Stomach (tissue), 9 donors: ENCODE data around the gene TGFBR2. TPM values are rescaled to one million over a fixed set of nuclear protein-coding genes. Genes with fewer than 3 reads are reported as not detected.

Experiments used
- DNase-seq, 2 donors: peaks; one replicate each; pipeline versions ENCODE4 v3.0.0 to v3.0.0-alpha.2; 2013 to 2019
- H3K27ac ChIP-seq, 5 donors: fragments of 200-600 bp in 4 of 5; sonication (generic) in 4 of 5; one replicate each; pipeline ENCODE4 v1.5.1; 2013 to 2019; ENCODE audit warnings: mild to moderate bottlenecking in 1 of 5, moderate library complexity in 1 of 5
- H3K27me3 ChIP-seq, 3 donors: fragments of 200-600 bp; sonication (generic); one replicate each; pipeline ENCODE4 v1.5.1; 2017 to 2019; ENCODE audit warnings: mixed run types in 1 of 3
- H3K36me3 ChIP-seq, 4 donors: fragments of 200-600 bp; sonication (generic); 1 replicate in 3 of 4; 2 replicates in 1 of 4; pipeline ENCODE4 v1.5.1; 2016 to 2019
- H3K4me1 ChIP-seq, 4 donors: fragments of 200-600 bp; sonication (generic); one replicate each; pipeline ENCODE4 v1.5.1; 2016 to 2019
- H3K4me3 ChIP-seq, 4 donors: fragments of 200-600 bp; sonication (generic) in 3 of 4; one replicate each; pipeline ENCODE4 v1.5.1; 2016 to 2019; ENCODE audit warnings: mild to moderate bottlenecking in 1 of 4
- H3K9me3 ChIP-seq, 4 donors: fragments of 200-600 bp; sonication (generic); one replicate each; pipeline ENCODE4 v1.5.1; 2016 to 2019
- EP300 ChIP-seq: sonication (generic); formaldehyde crosslinking; IDR thresholded peaks from one replicate; pipeline ENCODE4 v1.6.1; 2017; ENCODE audit warnings: antibody characterized with exemption
- POLR2A ChIP-seq, 4 donors: fragments of 450-650 bp; IDR thresholded peaks; one replicate each; pipeline ENCODE4 v1.6.1; 2016; ENCODE audit warnings: antibody characterized with exemption in 4 of 4, control low read depth in 2 of 4, mild to moderate bottlenecking in 1 of 4, moderate library complexity in 1 of 4
- POLR2AphosphoS5 ChIP-seq, 3 donors: sonication (generic); formaldehyde crosslinking; IDR thresholded peaks; one replicate each; pipeline ENCODE4 v1.6.1; 2016; ENCODE audit warnings: antibody characterized with exemption in 3 of 3
- WGBS, 5 donors: extraction: QIAGEN DNeasy Blood & Tissue Kit in 3 of 5; methylation state at CpG; one replicate each; pipeline versions ENCODE4 v1.1.5 to v1.1.7; 2013 to 2018; 5-methylcytosine and 5-hydroxymethylcytosine counted together
- intact Hi-C: fragments of 100-400 bp; cut with DNase I; formaldehyde crosslinking; loops from one replicate; pipeline ENCODE4 v1.15.1; 2023; ENCODE audit warnings: low total_unique reads
- polyA plus RNA-seq, 3 donors: library from polyadenylated mRNA; stranded (reverse); fragments of 200-250 nt; gene quantifications; one replicate each; pipeline ENCODE4 v1.2.3, GENCODE V29; 2013
- total RNA-seq, 5 donors: library from RNA; depleted of rRNA; stranded (reverse); fragments of >200 nt; gene quantifications; one replicate each; pipeline versions ENCODE4 v1.1.0 to v1.2.3, GENCODE V29; 2014 to 2016
- TF ChIP-seq, protein P1 (sequence below), 7 experiments: fragments of 450-650 bp in 4 of 7; fragments of 200-600 bp in 3 of 7; sonication (generic) in 3 of 7; IDR thresholded peaks; one replicate each; pipeline ENCODE4 v1.5.1; 2016 to 2019; ENCODE audit warnings: antibody characterized with exemption in 7 of 7, control low read depth in 2 of 7, mild to moderate bottlenecking in 1 of 7
- donor health status: healthy with polysubstance abuse.
- donor health status: Bipolar disorder and iron deficiency.
- donor health status: healthy.

TGFBR2 gene
- total and polyA plus RNA-seq, 8 donors, result 13.7 to 115 (median 66.3) TPM

DNA sequence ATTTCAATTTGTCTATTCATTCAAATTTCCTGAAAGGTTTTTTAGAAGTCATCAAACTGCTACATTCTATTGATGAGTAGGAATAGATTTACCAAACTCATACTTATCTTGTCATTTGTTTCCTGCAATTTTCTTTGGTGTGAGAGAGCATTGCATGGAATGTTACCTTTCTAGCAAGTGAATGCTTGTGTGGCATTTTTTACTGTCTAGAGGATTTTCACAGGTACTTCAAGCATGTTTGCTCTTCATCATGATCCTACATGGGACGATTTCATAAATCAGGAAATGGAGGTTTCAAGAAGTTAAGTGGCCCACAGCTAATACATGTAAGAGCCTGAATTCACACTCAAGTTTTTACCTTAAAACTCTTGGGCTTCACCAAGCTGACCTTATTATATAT, 26.1 kb downstream of the TGFBR2 start:
- intact Hi-C loops, result no loop called here
- no peak for TF ChIP-seq EP300
- no peak for TF ChIP-seq POLR2A (IDR thresholded peaks at IDR 0.05)
- TF ChIP-seq, protein P1, sequence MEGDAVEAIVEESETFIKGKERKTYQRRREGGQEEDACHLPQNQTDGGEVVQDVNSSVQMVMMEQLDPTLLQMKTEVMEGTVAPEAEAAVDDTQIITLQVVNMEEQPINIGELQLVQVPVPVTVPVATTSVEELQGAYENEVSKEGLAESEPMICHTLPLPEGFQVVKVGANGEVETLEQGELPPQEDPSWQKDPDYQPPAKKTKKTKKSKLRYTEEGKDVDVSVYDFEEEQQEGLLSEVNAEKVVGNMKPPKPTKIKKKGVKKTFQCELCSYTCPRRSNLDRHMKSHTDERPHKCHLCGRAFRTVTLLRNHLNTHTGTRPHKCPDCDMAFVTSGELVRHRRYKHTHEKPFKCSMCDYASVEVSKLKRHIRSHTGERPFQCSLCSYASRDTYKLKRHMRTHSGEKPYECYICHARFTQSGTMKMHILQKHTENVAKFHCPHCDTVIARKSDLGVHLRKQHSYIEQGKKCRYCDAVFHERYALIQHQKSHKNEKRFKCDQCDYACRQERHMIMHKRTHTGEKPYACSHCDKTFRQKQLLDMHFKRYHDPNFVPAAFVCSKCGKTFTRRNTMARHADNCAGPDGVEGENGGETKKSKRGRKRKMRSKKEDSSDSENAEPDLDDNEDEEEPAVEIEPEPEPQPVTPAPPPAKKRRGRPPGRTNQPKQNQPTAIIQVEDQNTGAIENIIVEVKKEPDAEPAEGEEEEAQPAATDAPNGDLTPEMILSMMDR (IDR thresholded peaks at IDR 0.05), result no peak
- TF ChIP-seq POLR2AphosphoS5 (IDR thresholded peaks at IDR 0.05), result no peak
- DNase-seq, result no peak
- Histone ChIP-seq H3K9me3 (no peaks in the 10 kb centered on the region), H3K27ac (peak overlapping the region in 3 of 5 donors; percentile 67 to 76 (median 76)), H3K4me3 (no peak overlapping the region), H3K36me3 (peaks cover 0 to 12% (median 0%) of the 10 kb centered on the region in 4 donors), H3K27me3 (no peaks in the 10 kb centered on the region), H3K4me1 (peaks cover 50 to 100% (median 79%) of the 10 kb centered on the region in 4 donors)
- 61 to 70% (median 67%) methylated on average over 1 of the region's 1 CpG for WGBS, 5 donors

DNA sequence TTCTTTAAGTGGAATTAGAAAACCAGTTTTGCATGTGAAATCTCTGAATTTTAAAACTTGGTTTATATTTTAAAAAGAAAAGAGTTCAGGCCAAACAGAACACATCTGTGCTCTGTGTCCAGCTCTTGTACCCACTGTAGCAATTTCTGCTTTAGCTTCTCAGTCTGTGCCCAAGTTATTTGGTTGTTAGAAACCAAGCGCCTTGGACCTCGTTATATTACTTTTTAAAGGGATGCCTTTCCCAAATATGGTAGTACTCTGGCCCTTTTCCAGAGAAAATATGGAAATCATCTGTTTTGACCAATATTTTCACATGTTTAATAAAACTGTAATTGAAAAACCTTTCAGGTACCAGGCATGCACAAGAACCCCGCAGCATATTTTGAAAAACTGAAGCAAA, 27.3 kb downstream of the TGFBR2 start:
- Histone ChIP-seq H3K27me3 (no peaks in the 10 kb centered on the region), H3K9me3 (no peaks in the 10 kb centered on the region), H3K4me3 (no peak overlapping the region), H3K27ac (peak overlapping the region in 2 of 5 donors; percentile 21 to 35), H3K4me1 (peaks cover 49 to 100% (median 72%) of the 10 kb centered on the region in 4 donors), H3K36me3 (peaks cover 0 to 12% (median 0%) of the 10 kb centered on the region in 4 donors)
- no peak for DNase-seq
- WGBS, 5 donors, result 80 to 90% (median 89%) methylated on average over 3 of the region's 3 CpGs
- intact Hi-C loops, result no loop called here
- TF ChIP-seq POLR2AphosphoS5 (IDR thresholded peaks at IDR 0.05), result no peak
- TF ChIP-seq POLR2A (IDR thresholded peaks at IDR 0.05), result no peak
- no peak for TF ChIP-seq EP300
- TF ChIP-seq, protein P1 (IDR thresholded peaks at IDR 0.05), result no peak

DNA sequence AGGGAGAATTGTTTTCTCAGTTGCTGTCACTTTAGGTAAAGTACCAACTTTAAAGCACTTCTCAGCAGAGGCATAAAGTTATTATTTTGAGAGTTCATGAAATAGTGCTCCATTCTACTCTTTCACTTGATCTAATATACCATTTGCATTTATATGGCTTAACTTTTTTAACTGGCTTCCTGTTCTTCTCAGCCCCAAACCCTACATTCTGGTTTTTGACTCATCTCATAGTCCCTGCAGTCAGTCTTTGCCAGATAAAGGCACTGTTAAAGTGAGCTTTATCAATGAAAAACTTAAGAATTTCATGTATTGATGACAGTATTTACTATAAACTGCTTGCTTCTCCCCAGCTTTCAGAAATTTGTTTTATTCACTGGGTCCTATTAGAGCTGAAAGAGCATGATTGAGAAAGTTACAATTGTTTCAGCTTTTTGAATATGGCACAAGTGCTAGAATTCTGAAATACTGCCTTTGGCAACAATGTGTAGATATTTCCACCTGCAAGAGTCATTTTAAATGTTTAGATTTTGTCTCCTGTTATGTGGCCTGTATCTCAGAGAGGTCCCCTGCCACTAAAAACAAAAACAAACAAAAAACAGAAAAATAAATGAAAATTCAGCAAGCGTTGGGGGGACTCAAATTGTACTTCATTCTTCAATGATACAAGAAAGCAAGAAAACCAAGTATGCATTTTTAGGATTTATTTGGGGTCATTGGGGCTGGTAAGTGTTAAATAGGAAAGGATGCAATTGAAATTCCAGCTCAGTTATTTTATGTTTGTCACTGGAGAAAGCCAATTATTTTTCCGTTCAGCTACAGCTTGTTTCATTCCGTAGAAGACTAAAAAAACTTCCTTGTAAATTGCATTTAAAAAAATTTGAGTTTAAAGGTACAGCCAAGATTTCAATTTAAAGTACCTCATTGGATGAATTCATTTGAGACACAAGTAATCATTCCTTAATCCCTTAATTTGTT, 28.6 kb downstream of the TGFBR2 start:
- H3K27me3 ChIP-seq, result no peaks in the 10 kb centered on the region
- no peak overlapping the region for H3K4me3 ChIP-seq
- H3K27ac ChIP-seq, result peak overlapping the region in 3 of 5 donors; percentile 25 to 61 (median 40)
- 66 to 74% (median 73%) methylated on average over 3 of the region's 3 CpGs for WGBS, 5 donors
- peaks cover 0 to 9% (median 0%) of the 10 kb centered on the region in 4 donors for H3K36me3 ChIP-seq
- no peak for TF ChIP-seq POLR2A (IDR thresholded peaks at IDR 0.05)
- TF ChIP-seq, protein P1 (IDR thresholded peaks at IDR 0.05), result no peak
- TF ChIP-seq POLR2AphosphoS5 (IDR thresholded peaks at IDR 0.05), result no peak
- no peak for TF ChIP-seq EP300
- H3K4me1 ChIP-seq, result peaks cover 37 to 100% (median 69%) of the 10 kb centered on the region in 4 donors
- DNase-seq, result no peak
- no peaks in the 10 kb centered on the region for H3K9me3 ChIP-seq
- intact Hi-C loops, result no loop called here

DNA sequence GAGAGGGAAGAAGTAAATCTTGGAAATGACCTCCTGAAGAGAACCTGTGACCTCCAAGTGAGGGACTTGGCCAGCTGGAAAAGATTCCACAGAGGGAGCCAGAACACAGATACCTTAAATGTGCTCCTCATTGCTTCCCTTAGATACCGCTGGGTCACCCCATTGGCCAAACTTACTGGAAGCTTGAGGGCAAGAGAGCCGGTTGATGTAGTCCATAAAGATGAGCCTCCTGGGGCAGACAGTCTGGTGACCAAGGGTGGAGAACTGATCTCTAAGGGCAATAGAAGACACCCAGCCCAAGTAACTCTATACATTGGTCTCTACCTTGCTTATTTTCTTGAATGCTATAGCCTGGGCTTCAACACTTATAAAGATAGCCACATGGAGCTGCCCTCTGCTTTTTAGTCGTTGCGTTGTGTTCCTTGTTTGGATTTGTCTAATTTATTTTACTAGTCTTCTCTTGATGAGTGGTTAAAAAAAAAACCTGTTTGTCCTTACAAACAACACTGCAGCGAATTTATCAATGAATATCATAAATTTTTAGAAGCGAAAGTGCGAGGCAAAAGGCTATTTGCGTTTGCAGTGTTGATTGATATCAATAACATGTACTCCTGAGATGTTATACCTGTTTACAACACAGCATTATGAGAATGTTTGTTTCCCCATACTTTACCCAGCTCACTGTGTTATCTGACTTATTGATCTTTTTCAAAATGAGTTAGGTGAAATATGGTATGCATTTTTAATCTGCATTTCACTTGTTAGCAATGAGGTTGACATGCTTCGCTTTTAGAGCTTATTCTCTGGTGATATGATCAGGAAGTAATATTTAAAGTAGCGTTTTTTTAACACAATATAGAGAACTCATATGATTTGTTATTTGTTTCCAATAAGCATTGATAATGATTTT, 31.2 kb downstream of the TGFBR2 start:
- TF ChIP-seq POLR2A (IDR thresholded peaks at IDR 0.05) (no peak), POLR2AphosphoS5 (IDR thresholded peaks at IDR 0.05) (no peak), EP300 (no peak)
- TF ChIP-seq, protein P1 (IDR thresholded peaks at IDR 0.05), result no peak
- H3K36me3 ChIP-seq, result peaks cover 0 to 4% (median 0%) of the 10 kb centered on the region in 4 donors
- 84 to 91% (median 87%) methylated on average over 10 of the region's 10 CpGs for WGBS, 5 donors
- H3K4me1 ChIP-seq, result peaks cover 33 to 100% (median 72%) of the 10 kb centered on the region in 4 donors
- peak overlapping the region in 1 of 5 donors; percentile 30 for H3K27ac ChIP-seq
- H3K27me3 ChIP-seq, result no peaks in the 10 kb centered on the region
- DNase-seq, result no peak
- H3K4me3 ChIP-seq, result no peak overlapping the region
- intact Hi-C loops, result no loop called here
- no peaks in the 10 kb centered on the region for H3K9me3 ChIP-seq
